HEK293 (cell line): ENCODE data around the gene LIMCH1.
"Not testable (repeated sequence)": the region's sequence is repeated elsewhere in the genome, so short reads cannot be mapped to it uniquely, and the experiment has no call there.

Experiments
- CTCF ChIA-PET: fragments of 350-600 bp; formaldehyde crosslinking; extraction: SDS; loops from one replicate; lab custom pipeline; 2021; ENCODE audit warnings: antibody characterized with exemption; lab: Yijun Ruan, JAX
- POLR2A ChIA-PET: fragments of 300-600 bp; formaldehyde crosslinking; extraction: SDS; loops from one replicate; lab custom pipeline; 2020; ENCODE audit warnings: antibody characterized with exemption, inconsistent platforms; lab: Yijun Ruan, JAX
- H3K27ac ChIP-seq: fragments of 200-500 bp; sonication (Bioruptor generic); 2 replicates; pipeline ENCODE4 v1.5.1; 2014; ENCODE audit warnings: low read depth, low read length, control low read depth, inconsistent platforms; ENCODE audit errors: extremely low read depth
- H3K36me3 ChIP-seq, 2 experiments: fragments of 200-500 bp in 1 of 2; sonication (Bioruptor generic) in 1 of 2; 1 replicate in 1 of 2; 2 replicates in 1 of 2; pipeline ENCODE4 v1.5.1; 2014 to 2017; ENCODE audit warnings: inconsistent platforms in 2 of 2, low read length in 2 of 2; ENCODE audit not compliant: control insufficient read depth in 2 of 2, insufficient read depth in 1 of 2
- H3K4me1 ChIP-seq: fragments of 200-500 bp; sonication (Bioruptor generic); 2 replicates; pipeline ENCODE4 v1.5.1; 2014; ENCODE audit warnings: mild to moderate bottlenecking, low read length, inconsistent platforms; ENCODE audit not compliant: control insufficient read depth, insufficient read depth
- H3K4me3 ChIP-seq: 2 replicates; pipeline ENCODE4 v1.5.1; 2011; ENCODE audit warnings: low read depth, mild to moderate bottlenecking, control low read depth, low read length, moderate library complexity
- H3K9me3 ChIP-seq: fragments of 200-500 bp; sonication (Bioruptor generic); 2 replicates; pipeline ENCODE4 v1.5.1; 2014; ENCODE audit warnings: low read depth, low read length, inconsistent platforms; ENCODE audit not compliant: control insufficient read depth, insufficient read depth
- GLIS1 ChIP-seq: fragments of 450-650 bp; formaldehyde crosslinking; IDR thresholded peaks from 2 replicates; pipeline ENCODE4 v1.5.1; 2016; ENCODE audit warnings: missing biosample characterization, missing genetic modification characterization
- SALL2 ChIP-seq: fragments of 450-650 bp; formaldehyde crosslinking; IDR thresholded peaks from 2 replicates; pipeline ENCODE4 v1.5.0; 2017; ENCODE audit warnings: missing biosample characterization, mild to moderate bottlenecking, missing genetic modification characterization, borderline replicate concordance
- ZFHX2 ChIP-seq: fragments of 450-650 bp; formaldehyde crosslinking; conservative IDR thresholded peaks from 2 replicates; pipeline ENCODE4 v1.5.1; 2016; ENCODE audit warnings: missing biosample characterization, missing genetic modification characterization
- ZNF174 ChIP-seq: fragments of 450-650 bp; formaldehyde crosslinking; IDR thresholded peaks from 2 replicates; pipeline ENCODE4 v1.5.0; 2017; ENCODE audit warnings: missing biosample characterization, mild to moderate bottlenecking, missing genetic modification characterization
- ZNF211 ChIP-seq: fragments of 450-650 bp; formaldehyde crosslinking; IDR thresholded peaks from 2 replicates; pipeline ENCODE4 v1.5.1; 2016; ENCODE audit warnings: low read depth, missing biosample characterization, missing genetic modification characterization
- ZNF266 ChIP-seq: fragments of 450-650 bp; formaldehyde crosslinking; IDR thresholded peaks from 2 replicates; pipeline ENCODE4 v1.5.1; 2016; ENCODE audit warnings: missing biosample characterization, missing genetic modification characterization, low read depth
- ZNF426 ChIP-seq: fragments of 450-650 bp; formaldehyde crosslinking; IDR thresholded peaks from 2 replicates; pipeline ENCODE4 v1.5.1; 2017; ENCODE audit warnings: missing biosample characterization, missing genetic modification characterization, mild to moderate bottlenecking, inconsistent platforms, moderate library complexity
- ZNF560 ChIP-seq: fragments of 450-650 bp; formaldehyde crosslinking; IDR thresholded peaks from 2 replicates; pipeline ENCODE4 v1.5.1; 2017; ENCODE audit warnings: missing biosample characterization, missing genetic modification characterization, borderline replicate concordance
- ZNF571 ChIP-seq: fragments of 450-650 bp; formaldehyde crosslinking; IDR thresholded peaks from 2 replicates; pipeline ENCODE4 v1.5.0; 2017; ENCODE audit warnings: missing biosample characterization, missing genetic modification characterization
- ZXDB ChIP-seq: fragments of 450-650 bp; formaldehyde crosslinking; IDR thresholded peaks from 2 replicates; pipeline ENCODE4 v1.5.1; 2016; ENCODE audit warnings: missing biosample characterization, missing genetic modification characterization
- TF ChIP-seq, protein P1 (sequence below): fragments of 450-650 bp; formaldehyde crosslinking; IDR thresholded peaks from 2 replicates; pipeline ENCODE4 v1.5.1; 2016; ENCODE audit warnings: missing biosample characterization, missing genetic modification characterization
- TF ChIP-seq, protein P2 (sequence below): fragments of 450-650 bp; formaldehyde crosslinking; IDR thresholded peaks from 2 replicates; pipeline ENCODE4 v1.5.1; 2016; ENCODE audit warnings: missing biosample characterization, missing genetic modification characterization
- TF ChIP-seq, protein P3 (sequence below): fragments of 450-650 bp; formaldehyde crosslinking; IDR thresholded peaks from 2 replicates; pipeline ENCODE4 v1.5.1; 2016; ENCODE audit warnings: missing biosample characterization, missing genetic modification characterization, low read depth

Gene LIMCH1

DNA sequence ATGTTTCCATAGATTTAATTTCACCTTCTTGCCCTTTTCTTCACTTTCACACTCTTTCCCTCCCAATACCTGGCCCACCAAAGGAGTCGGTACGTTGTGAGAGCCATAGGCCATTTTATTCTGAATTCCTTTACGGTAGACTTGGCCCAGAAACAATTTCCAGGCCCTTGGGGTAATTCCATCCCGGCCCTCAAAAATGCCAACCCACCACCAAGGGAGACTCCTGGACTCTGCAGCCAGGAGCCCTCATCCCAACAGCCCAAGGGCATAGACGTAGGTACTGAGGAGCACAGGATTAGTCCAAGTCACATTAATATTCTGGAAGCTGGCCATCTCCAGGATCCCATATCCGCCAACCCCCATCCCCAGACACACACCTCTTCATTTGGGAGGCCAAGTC lies 102.9 kb downstream of the LIMCH1 start (continued):
- TF ChIP-seq ZNF266: no peak
- TF ChIP-seq, protein P1, sequence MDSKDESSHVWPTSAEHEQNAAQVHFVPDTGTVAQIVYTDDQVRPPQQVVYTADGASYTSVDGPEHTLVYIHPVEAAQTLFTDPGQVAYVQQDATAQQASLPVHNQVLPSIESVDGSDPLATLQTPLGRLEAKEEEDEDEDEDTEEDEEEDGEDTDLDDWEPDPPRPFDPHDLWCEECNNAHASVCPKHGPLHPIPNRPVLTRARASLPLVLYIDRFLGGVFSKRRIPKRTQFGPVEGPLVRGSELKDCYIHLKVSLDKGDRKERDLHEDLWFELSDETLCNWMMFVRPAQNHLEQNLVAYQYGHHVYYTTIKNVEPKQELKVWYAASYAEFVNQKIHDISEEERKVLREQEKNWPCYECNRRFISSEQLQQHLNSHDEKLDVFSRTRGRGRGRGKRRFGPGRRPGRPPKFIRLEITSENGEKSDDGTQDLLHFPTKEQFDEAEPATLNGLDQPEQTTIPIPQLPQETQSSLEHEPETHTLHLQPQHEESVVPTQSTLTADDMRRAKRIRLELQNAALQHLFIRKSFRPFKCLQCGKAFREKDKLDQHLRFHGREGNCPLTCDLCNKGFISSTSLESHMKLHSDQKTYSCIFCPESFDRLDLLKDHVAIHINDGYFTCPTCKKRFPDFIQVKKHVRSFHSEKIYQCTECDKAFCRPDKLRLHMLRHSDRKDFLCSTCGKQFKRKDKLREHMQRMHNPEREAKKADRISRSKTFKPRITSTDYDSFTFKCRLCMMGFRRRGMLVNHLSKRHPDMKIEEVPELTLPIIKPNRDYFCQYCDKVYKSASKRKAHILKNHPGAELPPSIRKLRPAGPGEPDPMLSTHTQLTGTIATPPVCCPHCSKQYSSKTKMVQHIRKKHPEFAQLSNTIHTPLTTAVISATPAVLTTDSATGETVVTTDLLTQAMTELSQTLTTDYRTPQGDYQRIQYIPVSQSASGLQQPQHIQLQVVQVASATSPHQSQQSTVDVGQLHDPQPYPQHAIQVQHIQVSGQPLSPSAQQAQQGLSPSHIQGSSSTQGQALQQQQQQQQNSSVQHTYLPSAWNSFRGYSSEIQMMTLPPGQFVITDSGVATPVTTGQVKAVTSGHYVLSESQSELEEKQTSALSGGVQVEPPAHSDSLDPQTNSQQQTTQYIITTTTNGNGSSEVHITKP (tag by site-specific recombination): no peak
- TF ChIP-seq, protein P2, sequence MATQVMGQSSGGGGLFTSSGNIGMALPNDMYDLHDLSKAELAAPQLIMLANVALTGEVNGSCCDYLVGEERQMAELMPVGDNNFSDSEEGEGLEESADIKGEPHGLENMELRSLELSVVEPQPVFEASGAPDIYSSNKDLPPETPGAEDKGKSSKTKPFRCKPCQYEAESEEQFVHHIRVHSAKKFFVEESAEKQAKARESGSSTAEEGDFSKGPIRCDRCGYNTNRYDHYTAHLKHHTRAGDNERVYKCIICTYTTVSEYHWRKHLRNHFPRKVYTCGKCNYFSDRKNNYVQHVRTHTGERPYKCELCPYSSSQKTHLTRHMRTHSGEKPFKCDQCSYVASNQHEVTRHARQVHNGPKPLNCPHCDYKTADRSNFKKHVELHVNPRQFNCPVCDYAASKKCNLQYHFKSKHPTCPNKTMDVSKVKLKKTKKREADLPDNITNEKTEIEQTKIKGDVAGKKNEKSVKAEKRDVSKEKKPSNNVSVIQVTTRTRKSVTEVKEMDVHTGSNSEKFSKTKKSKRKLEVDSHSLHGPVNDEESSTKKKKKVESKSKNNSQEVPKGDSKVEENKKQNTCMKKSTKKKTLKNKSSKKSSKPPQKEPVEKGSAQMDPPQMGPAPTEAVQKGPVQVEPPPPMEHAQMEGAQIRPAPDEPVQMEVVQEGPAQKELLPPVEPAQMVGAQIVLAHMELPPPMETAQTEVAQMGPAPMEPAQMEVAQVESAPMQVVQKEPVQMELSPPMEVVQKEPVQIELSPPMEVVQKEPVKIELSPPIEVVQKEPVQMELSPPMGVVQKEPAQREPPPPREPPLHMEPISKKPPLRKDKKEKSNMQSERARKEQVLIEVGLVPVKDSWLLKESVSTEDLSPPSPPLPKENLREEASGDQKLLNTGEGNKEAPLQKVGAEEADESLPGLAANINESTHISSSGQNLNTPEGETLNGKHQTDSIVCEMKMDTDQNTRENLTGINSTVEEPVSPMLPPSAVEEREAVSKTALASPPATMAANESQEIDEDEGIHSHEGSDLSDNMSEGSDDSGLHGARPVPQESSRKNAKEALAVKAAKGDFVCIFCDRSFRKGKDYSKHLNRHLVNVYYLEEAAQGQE (tag by site-specific recombination): no peak
- TF ChIP-seq, protein P3, sequence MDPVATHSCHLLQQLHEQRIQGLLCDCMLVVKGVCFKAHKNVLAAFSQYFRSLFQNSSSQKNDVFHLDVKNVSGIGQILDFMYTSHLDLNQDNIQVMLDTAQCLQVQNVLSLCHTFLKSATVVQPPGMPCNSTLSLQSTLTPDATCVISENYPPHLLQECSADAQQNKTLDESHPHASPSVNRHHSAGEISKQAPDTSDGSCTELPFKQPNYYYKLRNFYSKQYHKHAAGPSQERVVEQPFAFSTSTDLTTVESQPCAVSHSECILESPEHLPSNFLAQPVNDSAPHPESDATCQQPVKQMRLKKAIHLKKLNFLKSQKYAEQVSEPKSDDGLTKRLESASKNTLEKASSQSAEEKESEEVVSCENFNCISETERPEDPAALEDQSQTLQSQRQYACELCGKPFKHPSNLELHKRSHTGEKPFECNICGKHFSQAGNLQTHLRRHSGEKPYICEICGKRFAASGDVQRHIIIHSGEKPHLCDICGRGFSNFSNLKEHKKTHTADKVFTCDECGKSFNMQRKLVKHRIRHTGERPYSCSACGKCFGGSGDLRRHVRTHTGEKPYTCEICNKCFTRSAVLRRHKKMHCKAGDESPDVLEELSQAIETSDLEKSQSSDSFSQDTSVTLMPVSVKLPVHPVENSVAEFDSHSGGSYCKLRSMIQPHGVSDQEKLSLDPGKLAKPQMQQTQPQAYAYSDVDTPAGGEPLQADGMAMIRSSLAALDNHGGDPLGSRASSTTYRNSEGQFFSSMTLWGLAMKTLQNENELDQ: no peak

DNA sequence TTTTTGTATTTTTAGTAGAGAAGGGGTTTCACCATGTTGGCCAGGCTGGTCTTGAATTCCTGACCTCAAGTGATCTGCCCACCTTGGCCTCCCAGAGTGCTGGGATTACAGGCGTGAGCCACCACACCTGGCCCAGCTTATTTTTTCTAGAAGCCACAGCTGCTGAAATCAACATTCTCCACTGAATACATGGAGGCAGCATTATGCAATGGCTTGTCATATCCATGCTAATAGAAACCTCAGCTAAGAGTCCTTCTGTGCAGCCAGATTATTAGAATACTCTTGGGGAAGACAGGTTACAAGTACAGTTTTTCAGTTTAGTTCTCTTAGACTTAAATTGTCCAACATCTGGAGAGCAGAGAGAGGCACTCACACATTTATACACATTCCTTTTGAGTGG lies 104.8 kb downstream of the LIMCH1 start:
- H3K36me3 ChIP-seq, H3K4me1 ChIP-seq, H3K27ac ChIP-seq, H3K4me3 ChIP-seq, H3K9me3 ChIP-seq, CTCF ChIA-PET, POLR2A ChIA-PET: not testable (repeated sequence)

DNA sequence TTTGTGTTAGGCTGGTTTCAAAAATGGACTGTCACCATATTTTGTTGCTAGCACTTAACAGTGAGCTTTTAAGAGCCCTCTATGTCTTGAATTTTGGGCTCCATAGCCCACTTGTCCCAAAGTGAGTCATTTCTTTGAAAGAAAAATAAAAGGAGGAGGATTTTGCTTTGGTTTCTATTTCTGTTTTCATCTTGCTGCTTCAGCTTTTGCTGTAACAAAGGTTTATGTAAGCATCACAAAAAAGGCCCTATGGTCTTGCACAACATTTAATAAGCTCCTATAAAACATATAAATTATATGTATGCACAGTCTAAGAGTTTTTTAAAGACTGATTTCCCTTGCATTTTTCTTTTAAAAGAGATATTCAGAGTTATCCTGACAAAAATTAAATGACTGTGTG lies 105.4 kb downstream of the LIMCH1 start:
- no peaks in the 10 kb centered on the region for H3K9me3 ChIP-seq
- no peak overlapping the region for H3K27ac ChIP-seq
- no peak for TF ChIP-seq ZNF174 (tag by site-specific recombination)
- no peak for TF ChIP-seq SALL2 (tag by site-specific recombination)
- no peak for TF ChIP-seq ZFHX2
- TF ChIP-seq ZNF560 (tag by site-specific recombination): no peak
- no peak for TF ChIP-seq ZNF211 (tag by site-specific recombination)
- TF ChIP-seq ZNF571: no peak
- TF ChIP-seq GLIS1 (tag by site-specific recombination): no peak
- TF ChIP-seq ZNF426 (tag by site-specific recombination): no peak
- TF ChIP-seq ZXDB: no peak
- H3K4me3 ChIP-seq: no peak overlapping the region
- CTCF ChIA-PET: interaction anchor here (0.6 kb wide), 1 partner anchor 396 kb away, joined by 3 read pairs; no protein-coding TSS in a partner anchor
- no peaks in the 10 kb centered on the region for H3K4me1 ChIP-seq
- POLR2A ChIA-PET: no interaction called here
- H3K36me3 ChIP-seq: peaks cover 0 to 13% of the 10 kb centered on the region in 2 experiments; a peak in 1 of 3 replicates
